A549 treated with AZD9567 at 1 μM for 4 hours (cell line): Measurements from ENCODE around the gene WNT2. TPM values are rescaled to one million over a fixed set of nuclear protein-coding genes. Genes with fewer than 3 reads are reported as not detected.

ENCODE experiments used
- total RNA-seq: library from RNA; stranded (reverse); fragments of 200-300 nt; extraction: Qiagen RNA extraction; gene quantifications from 5 replicates; pipeline ENCODE4 v1.2.3, GENCODE V29; 2022; ENCODE audit not compliant: insufficient read depth

WNT2 gene
- 0.03 TPM in 1 of 5 replicates, not detected in the others for total RNA-seq

GRCh38 chr7:117322741-117323304 lies at the start of gene WNT2:
Gene WNT2, minus strand, starts transcription at chr7:117323058. Its CDS starts 69 bp downstream, at chr7:117322989.

Other genes starting within 250 kb of the WNT2 start
- not detected in 5 replicates for gene ASZ1, start 104.4 kb upstream of the WNT2 start, total RNA-seq
- gene CFTR, start 157.0 kb upstream of the WNT2 start, total RNA-seq: 0.01 to 0.08 TPM in 2 of 5 replicates, not detected in the others